HepG2 (cell line): Measurements from ENCODE around the gene CTDSP1. TPM values are rescaled to one million over a fixed set of nuclear protein-coding genes. Genes with fewer than 3 reads are reported as not detected.
A peak's percentile ranks its signal among the peaks of the same experiment; 100 is the strongest.

Experiments
- ADNP ChIP-seq: sonication (generic); formaldehyde crosslinking; IDR thresholded peaks from 2 replicates; pipeline ENCODE4 v1.4.0; 2020; ENCODE audit warnings: missing genetic modification reagents
- ATRX ChIP-seq: sonication (generic); formaldehyde crosslinking; IDR thresholded peaks from 2 replicates; pipeline ENCODE4 v1.4.0; 2020; ENCODE audit warnings: missing genetic modification reagents, borderline replicate concordance
- EP300 ChIP-seq, 3 experiments: sonication (generic) in 1 of 3; formaldehyde crosslinking in 1 of 3; IDR thresholded peaks; 2 replicates each; pipeline versions ENCODE4 v1.5.1 to v1.6.1; 2011 to 2020; ENCODE audit warnings: low read depth in 2 of 3, low read length in 2 of 3, borderline replicate concordance in 1 of 3, improper control_type of control experiment in 1 of 3, mild to moderate bottlenecking in 1 of 3, missing genetic modification reagents in 1 of 3, moderate library complexity in 1 of 3
- HDAC2 ChIP-seq: sonication (generic); formaldehyde crosslinking; IDR thresholded peaks from 2 replicates; pipeline ENCODE4 v1.4.0; 2020; ENCODE audit warnings: missing genetic modification reagents
- HNRNPUL1 ChIP-seq: fragments of 200-400 bp; formaldehyde crosslinking; IDR thresholded peaks from 2 replicates; pipeline ENCODE4 v1.6.1; 2017; ENCODE audit warnings: low read depth, mild to moderate bottlenecking, low read length, moderate library complexity
- KLF16 ChIP-seq, 2 experiments: sonication (generic) in 1 of 2; formaldehyde crosslinking in 1 of 2; IDR thresholded peaks; 2 replicates each; pipeline versions ENCODE4 v1.6.1 to v1.8.0; 2016 to 2023; ENCODE audit warnings: missing genetic modification reagents in 2 of 2, missing compliant biosample characterization in 1 of 2
- PHF5A ChIP-seq: IDR thresholded peaks from one replicate; pipeline ENCODE4 v1.6.1; 2018; ENCODE audit warnings: low read depth, missing genetic modification reagents; ENCODE audit not compliant: unreplicated experiment
- PREB ChIP-seq: sonication (generic); formaldehyde crosslinking; IDR thresholded peaks from 2 replicates; pipeline ENCODE4 v1.4.0; 2020; ENCODE audit warnings: missing genetic modification reagents
- SMARCE1 ChIP-seq: fragments of 450-650 bp; IDR thresholded peaks from 2 replicates; pipeline ENCODE4 v1.6.1; 2017; ENCODE audit warnings: borderline replicate concordance
- YEATS4 ChIP-seq: sonication (generic); formaldehyde crosslinking; IDR thresholded peaks from 2 replicates; pipeline ENCODE4 v1.4.0; 2020; ENCODE audit warnings: missing genetic modification reagents, borderline replicate concordance
- ZBTB20 ChIP-seq: sonication (generic); formaldehyde crosslinking; IDR thresholded peaks from 2 replicates; pipeline ENCODE4 v1.8.1; 2023; ENCODE audit warnings: missing genetic modification reagents, low read depth, mild to moderate bottlenecking, borderline replicate concordance
- ZMYM2 ChIP-seq: sonication (generic); formaldehyde crosslinking; IDR thresholded peaks from 2 replicates; pipeline ENCODE4 v1.8.0; 2022; ENCODE audit warnings: mild to moderate bottlenecking, missing genetic modification reagents
- ZNF33A ChIP-seq: sonication (generic); formaldehyde crosslinking; IDR thresholded peaks from 2 replicates; pipeline ENCODE4 v1.5.1; 2020; ENCODE audit warnings: missing genetic modification reagents, mild to moderate bottlenecking, moderate library complexity, borderline replicate concordance
- ZNF350 ChIP-seq: sonication (generic); formaldehyde crosslinking; IDR thresholded peaks from 2 replicates; pipeline ENCODE4 v1.4.0; 2020; ENCODE audit warnings: mild to moderate bottlenecking, low read depth, missing genetic modification reagents, borderline replicate concordance
- ZNF574 ChIP-seq: sonication (generic); formaldehyde crosslinking; IDR thresholded peaks from 2 replicates; pipeline ENCODE4 v1.4.0; 2020; ENCODE audit warnings: missing genetic modification reagents
- ZNF660 ChIP-seq: sonication (generic); formaldehyde crosslinking; IDR thresholded peaks from 2 replicates; pipeline ENCODE4 v1.5.1; 2020; ENCODE audit warnings: mild to moderate bottlenecking, low read depth, missing genetic modification reagents, borderline replicate concordance
- polyA plus RNA-seq, 8 experiments: library from polyadenylated mRNA; depleted of rRNA in 3 of 8; stranded (reverse) in 7 of 8; unstranded in 1 of 8; fragments of >200 nt; fragmentation: Illumina TruSeq in 4 of 8; extraction: Trizol in 4 of 8; gene quantifications; 2 replicates each; pipeline versions ENCODE4 v1.2.1 to v1.2.3, GENCODE V29; 2011 to 2016; ENCODE audit warnings: low read depth in 4 of 8, missing spikeins in 1 of 8, mixed read lengths in 1 of 8; ENCODE audit not compliant: insufficient read depth in 1 of 8
- total RNA-seq, 5 experiments: library from RNA; depleted of rRNA; stranded (reverse); fragments of >200 nt; fragmentation: Illumina TruSeq; extraction: Trizol; gene quantifications; 2 replicates each; pipeline ENCODE4 v1.2.3, GENCODE V29; 2016; ENCODE audit warnings: low read depth in 1 of 5
- TF ChIP-seq, protein P1 (sequence below): sonication (generic); formaldehyde crosslinking; IDR thresholded peaks from 2 replicates; pipeline ENCODE4 v1.4.0; 2020; ENCODE audit warnings: missing genetic modification reagents, mild to moderate bottlenecking, borderline replicate concordance
- TF ChIP-seq, protein P2 (sequence below): sonication (generic); formaldehyde crosslinking; IDR thresholded peaks from 2 replicates; pipeline ENCODE4 v1.8.0; 2022; ENCODE audit warnings: low read depth, missing genetic modification reagents

The CTDSP1 gene
- total and polyA plus RNA-seq, 2 of the 13 experiments (the other 11 are each of a cell fraction or from before 2014, with no cell fraction given): 91.0 to 268 TPM

DNA sequence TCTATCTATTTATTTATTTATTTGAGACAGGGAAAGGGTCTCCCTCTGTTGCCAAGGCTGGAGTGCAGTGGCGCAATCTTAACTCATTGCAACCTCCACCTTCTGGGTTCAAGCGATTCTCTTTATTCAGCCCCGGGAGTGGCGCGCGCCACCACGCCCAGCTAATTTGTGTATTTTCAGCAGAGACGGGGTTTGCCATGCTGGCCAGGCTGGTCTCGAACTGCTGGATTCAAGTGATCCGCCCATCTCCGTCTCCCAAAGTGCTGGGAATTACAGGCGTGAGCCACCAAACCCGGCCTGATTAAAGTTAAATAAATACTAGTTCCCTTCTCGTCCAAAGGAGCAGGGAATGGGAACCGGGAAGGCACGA is 4.2 kb upstream of the CTDSP1 start (continued):
- TF ChIP-seq PREB (CRISPR knock-in tag) (no peak), ZNF660 (CRISPR knock-in tag) (no peak), KLF16 (CRISPR knock-in tag; IDR thresholded peaks at IDR 0.05) (0 out of 4 replicates have a peak, but pooled peaks of 1 of the 2 experiments have one; percentile 0), HDAC2 (CRISPR knock-in tag) (no peak), PHF5A (CRISPR knock-in tag) (no peak), ZNF574 (CRISPR knock-in tag) (no peak), ADNP (CRISPR knock-in tag) (0 out of 2 replicates have a peak, but pooled peaks have one; percentile 53), ZMYM2 (CRISPR knock-in tag) (0 out of 2 replicates have a peak, but pooled peaks have one; percentile 3), ZNF33A (0 out of 2 replicates have a peak, but pooled peaks have one; percentile 1), ZBTB20 (CRISPR knock-in tag) (no peak), HNRNPUL1 (no peak), ATRX (no peak), YEATS4 (CRISPR knock-in tag) (no peak), ZNF350 (CRISPR knock-in tag) (no peak), SMARCE1 (no peak), EP300 (IDR thresholded peaks at IDR 0.05; ENCODE audit: low read depth in 2 of 2, low read length in 2 of 2) (no peak), EP300 (CRISPR knock-in tag; IDR thresholded peaks at IDR 0.05; ENCODE audit: borderline replicate concordance) (no peak)
- TF ChIP-seq, protein P1, sequence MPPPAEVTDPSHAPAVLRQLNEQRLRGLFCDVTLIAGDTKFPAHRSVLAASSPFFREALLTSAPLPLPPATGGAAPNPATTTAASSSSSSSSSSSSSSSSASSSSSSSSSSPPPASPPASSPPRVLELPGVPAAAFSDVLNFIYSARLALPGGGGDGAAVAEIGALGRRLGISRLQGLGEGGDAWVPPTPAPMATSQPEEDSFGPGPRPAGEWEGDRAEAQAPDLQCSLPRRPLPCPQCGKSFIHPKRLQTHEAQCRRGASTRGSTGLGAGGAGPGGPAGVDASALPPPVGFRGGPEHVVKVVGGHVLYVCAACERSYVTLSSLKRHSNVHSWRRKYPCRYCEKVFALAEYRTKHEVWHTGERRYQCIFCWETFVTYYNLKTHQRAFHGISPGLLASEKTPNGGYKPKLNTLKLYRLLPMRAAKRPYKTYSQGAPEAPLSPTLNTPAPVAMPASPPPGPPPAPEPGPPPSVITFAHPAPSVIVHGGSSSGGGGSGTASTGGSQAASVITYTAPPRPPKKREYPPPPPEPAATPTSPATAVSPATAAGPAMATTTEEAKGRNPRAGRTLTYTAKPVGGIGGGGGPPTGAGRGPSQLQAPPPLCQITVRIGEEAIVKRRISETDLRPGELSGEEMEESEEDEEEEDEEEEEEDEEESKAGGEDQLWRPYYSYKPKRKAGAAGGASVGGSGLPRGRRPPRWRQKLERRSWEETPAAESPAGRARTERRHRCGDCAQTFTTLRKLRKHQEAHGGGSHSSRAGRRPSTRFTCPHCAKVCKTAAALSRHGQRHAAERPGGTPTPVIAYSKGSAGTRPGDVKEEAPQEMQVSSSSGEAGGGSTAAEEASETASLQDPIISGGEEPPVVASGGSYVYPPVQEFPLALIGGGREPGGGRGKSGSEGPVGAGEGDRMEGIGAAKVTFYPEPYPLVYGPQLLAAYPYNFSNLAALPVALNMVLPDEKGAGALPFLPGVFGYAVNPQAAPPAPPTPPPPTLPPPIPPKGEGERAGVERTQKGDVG (CRISPR knock-in tag): no peak
- TF ChIP-seq, protein P2, sequence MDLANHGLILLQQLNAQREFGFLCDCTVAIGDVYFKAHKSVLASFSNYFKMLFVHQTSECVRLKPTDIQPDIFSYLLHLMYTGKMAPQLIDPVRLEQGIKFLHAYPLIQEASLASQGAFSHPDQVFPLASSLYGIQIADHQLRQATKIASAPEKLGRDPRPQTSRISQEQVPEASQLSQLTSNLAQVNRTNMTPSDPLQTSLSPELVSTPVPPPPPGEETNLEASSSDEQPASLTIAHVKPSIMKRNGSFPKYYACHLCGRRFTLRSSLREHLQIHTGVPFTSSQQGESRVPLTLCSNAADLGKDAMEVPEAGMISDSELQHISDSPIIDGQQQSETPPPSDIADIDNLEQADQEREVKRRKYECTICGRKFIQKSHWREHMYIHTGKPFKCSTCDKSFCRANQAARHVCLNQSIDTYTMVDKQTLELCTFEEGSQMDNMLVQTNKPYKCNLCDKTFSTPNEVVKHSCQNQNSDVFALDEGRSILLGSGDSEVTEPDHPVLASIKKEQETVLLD (CRISPR knock-in tag): no peak
- TF ChIP-seq, all 625 proteins: peak for 6
